GM18868 (cell line): ENCODE results near the gene NFE2L2.
"Not testable (repeated sequence)": the region's sequence is repeated elsewhere in the genome, so short reads cannot be mapped to it uniquely, and the experiment has no call there.

Experiments used
- ATAC-seq: cut with Tn5 transposase; IDR thresholded peaks from one replicate; pipeline ENCODE4 v1.9.1; 2021; ENCODE audit warnings: mild to moderate bottlenecking, moderate library complexity; ENCODE audit not compliant: unreplicated experiment

Gene NFE2L2

GRCh38 chr2:177281400-177282180 is 17.1 kb upstream of the NFE2L2 start:
- peak; percentile 65 for ATAC-seq

DNA sequence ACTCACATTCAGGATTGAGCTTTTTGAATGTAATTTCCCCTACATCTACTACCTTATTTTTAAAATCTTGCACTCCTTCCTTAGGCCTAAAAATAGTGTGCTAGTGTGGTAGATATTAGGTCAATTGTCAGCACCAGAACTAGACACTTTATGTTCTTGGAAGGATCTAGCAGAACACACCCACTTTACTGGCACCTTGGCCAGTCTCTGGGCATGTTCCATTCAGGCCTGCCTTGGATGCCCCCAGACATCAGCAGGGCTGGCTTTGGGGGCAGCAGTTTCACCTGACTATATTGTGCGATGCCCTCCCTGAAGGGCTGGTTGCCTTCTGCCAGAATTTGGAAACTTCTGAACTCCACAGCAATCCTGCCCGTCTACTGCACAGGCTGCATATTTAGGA is 15.3 kb upstream of the NFE2L2 start:
- ATAC-seq, result no peak

- ATAC-seq, result no peak
These were observed 11.2 kb upstream of the NFE2L2 start for GRCh38 chr2:177275743-177276055.

DNA sequence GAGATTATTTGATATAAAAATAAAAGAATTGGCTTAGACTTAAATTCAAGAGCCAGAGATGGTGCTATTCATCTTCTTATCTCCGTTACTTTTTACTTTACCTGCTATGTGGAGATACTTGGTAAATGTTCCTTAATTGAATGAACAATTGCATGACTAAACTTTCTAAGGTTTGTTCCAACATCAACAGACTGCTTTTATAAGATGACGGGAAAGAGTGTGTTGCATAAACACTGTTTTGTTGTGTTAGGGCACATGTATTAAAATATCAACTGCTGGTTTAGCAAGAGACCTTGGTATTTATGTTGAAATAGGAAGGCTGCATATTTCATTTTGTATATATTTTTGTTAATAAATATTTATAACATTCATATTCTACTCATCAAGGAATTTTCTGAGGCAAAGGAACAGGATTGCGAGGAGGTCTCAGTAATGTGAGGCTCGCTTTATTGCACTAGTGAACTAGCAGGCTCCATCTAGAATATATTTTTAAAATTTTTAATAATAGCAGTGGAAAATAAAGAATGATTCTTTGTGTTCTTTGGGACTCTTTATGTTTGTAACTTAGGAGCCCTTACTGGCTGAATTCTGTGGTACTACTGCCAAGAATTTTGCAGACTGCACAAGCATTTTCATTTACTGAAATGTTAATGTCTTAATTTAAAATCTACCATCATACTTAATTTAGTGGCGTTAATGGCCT is 10.7 kb upstream of the NFE2L2 start:
- no peak for ATAC-seq

- no peak for ATAC-seq
These were observed 8.9 kb upstream of the NFE2L2 start for GRCh38 chr2:177273408-177273807.

GRCh38 chr2:177272765-177273164 is 8.2 kb upstream of the NFE2L2 start:
- no peak for ATAC-seq

DNA sequence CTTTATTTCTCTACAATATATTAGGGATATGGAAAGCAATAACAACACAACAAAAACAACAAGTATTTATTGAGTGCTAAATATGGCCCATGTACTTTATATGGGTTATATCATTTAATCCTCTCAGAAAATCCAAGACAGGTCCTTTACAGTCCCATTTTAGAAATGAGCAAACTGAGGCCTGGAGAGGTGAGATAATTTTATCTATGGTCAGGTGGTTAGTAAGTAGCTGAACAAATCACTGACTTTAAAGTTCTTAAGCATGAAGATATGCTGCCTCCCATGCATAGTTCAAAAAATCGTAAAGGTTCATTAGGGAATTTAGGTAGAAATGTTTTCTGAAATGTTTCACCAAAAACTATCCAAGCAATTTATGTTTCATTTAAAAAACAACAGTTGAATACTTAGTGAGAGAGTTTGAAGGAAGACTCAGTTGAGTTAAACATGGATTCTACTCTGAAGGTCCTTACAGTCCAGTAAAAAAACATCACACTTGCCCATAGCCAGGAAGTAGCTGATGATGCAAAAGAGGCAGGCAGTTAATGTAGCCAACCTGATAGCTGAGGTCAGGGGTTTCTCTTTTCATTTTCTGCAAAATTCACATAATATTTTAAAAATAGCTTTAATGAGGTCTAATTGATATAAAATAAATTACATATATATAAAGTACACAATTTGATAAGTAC is 7.6 kb upstream of the NFE2L2 start:
- ATAC-seq, result no peak

DNA sequence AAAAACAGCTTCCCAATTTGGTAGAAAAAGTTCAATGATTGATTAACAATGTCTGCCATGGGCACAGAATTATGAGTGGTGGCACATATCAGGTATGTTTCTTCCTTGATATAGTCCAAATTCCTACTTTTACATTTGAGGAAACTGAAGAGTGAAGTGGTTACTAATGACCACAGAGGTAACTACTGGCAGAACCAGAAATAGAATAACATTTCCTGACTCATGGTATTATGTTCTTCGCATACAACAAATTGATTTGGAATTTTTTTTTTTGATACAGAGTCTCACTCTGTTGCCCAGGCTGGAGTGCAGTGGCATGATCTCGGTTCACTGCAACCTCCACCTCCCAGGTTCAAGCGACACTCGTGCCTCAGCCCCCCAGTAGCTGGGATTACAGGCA is 6.0 kb upstream of the NFE2L2 start:
- ATAC-seq, result no peak

DNA sequence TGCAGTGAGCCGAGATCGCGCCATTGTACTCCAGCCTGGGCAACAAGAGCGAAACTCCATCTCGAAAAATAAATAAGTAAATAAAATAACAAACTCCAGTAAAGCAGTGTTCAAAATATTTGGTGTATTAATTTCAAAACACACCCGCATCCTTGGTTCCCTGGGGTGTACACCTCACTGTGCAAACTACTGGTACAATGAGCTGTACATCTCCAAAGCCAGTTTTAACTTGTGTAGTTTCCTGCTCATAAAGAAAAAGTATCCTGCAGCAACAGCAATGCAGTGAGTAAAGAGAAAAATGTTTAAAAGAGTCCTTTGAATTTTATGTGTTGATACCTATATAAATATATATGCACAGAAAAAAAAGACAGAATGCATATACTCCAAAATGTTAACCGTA is 4.4 kb upstream of the NFE2L2 start:
- no peak for ATAC-seq

GRCh38 chr2:177268187-177268871 is 3.8 kb upstream of the NFE2L2 start:
- no peak for ATAC-seq

GRCh38 chr2:177266955-177267354 is 2.4 kb upstream of the NFE2L2 start:
- ATAC-seq, result not testable (repeated sequence)

- ATAC-seq, result no peak
These were observed 1.6 kb upstream of the NFE2L2 start for GRCh38 chr2:177265824-177266817.

DNA sequence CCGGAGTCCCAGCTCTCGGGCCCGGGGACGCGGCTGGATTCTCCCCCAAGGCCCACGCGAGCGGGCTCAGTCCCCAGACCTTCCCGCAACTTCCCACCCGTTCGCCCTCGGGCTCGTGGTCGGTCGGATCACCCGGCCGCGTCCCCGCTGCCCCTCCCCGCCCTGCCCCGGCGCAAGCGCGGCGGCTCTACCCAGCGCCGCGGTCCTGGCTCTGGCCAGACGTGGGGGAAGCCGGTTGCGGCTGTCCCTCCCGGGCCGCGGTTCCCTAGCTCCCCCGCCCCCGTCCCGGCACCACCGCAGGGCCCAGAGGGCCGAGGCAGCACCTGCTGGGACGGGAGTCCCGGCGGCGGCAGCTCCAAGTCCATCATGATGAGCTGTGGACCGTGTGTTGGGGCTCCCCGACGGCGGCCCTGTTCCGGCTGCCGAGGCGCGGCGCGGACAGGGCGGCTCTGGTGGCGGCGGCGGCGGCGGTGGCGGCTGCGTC is 276 bp downstream of the NFE2L2 start:
- ATAC-seq, result peak; percentile 18

DNA sequence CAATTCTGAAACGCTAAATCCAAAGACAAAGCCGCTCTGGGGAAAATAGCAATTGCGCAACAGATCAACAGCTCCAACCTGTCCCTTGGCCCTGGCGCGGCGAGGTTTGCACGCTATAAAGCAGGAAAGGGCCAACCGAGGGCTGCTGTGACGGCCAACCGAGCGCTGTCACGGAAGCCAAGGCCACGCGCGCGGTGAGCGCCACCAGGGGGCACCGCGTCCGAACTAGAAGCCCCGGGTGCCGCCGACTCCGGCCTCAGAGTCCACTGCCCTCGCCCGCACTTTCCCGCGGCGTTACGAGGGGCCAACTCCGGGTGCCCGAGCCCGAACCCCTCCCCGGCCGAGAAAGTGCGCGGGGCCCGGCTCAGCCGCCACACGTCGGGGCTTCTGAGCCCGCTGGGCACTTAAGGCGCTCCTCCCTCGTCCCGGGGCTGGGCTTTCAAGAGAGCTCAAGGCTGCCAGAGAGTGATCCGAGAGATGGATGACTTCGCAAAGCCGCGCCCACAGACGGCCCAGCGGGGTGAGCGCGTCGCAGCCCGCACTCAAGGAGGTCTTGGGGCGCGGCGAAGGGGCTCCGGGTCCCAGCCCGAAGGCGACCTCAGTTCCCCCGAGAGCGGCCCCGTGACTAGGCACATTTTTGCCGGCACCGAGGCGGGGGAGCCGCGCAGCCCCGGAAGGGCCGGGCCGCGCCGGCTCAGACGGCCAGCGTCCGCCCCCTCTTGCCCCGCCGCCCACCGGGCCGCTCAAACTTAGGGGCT is 897 bp downstream of the NFE2L2 start:
- ATAC-seq, result peak; percentile 55

GRCh38 chr2:177262958-177263450 is 1.5 kb downstream of the NFE2L2 start:
- ATAC-seq, result no peak

- ATAC-seq, result no peak
These were observed 2.4 kb downstream of the NFE2L2 start for GRCh38 chr2:177262092-177262491.

DNA sequence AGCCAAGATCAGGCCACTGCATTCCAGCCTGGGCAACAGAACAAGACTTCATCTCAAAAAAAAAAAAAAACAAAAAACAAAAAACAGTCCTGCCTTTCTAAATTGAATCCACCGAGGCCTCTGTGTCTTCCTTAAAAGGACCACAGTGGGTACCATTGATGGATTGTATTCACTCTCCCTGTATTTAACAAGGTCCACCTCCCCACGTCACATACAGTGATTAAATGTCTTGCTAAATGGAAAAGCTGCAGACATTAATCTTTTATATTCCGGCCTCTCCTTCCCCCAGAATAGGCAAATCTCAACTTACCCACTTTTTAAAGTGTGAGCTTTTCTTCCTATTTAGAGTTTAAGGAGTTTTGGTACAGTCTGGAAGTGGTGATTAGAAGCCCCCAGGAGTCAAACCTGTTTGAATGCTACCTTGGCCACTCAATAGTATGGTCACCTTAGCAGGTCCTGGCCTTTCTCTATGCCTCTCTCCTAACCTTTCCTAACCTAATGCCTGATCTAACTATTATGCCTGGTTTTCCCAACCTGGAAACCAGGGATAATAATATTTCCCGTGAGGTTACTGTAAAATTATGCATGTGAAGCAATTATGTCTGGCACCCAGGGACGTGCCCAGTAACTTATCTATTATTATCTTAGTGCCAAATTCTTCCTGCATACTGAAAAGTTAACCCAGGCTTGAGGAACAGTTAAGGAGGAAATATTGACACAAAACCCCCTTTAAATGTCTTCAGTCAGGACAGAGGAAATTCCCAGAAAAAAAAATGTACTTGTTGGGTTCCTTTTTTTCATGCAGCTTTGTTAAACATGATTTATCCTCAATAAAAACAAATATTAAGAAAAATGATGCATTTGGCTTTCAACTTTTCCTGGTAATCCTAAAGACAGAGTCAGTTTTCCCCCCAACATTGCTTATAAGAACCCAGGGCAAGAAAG is 3.1 kb downstream of the NFE2L2 start:
- ATAC-seq, result no peak

DNA sequence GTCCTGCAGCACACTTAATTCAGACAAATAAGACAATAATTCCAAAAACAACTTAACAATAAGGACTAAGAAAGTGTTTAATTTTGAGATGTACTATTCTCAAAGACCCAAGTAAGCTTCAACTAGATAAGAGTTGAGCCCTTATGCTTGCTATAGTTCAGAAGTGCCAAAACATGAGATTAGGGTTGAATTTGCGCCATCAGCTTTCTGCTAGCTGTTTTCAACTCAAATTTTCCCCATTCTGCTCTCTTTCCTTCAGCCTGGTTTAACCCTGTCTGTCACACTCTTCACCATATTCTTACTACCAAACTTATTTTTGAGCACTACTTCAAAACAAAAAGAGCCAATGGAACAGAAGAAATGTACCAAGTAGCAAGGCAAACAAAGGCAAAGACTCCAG is 4.1 kb downstream of the NFE2L2 start:
- no peak for ATAC-seq
